Raji (cell line): ENCODE measurements around the gene GNGT2.
A peak's percentile ranks its signal among the peaks of the same experiment; 100 is the strongest.

ENCODE experiments used
- POLR2A ChIP-seq: IDR thresholded peaks from 2 replicates; pipeline ENCODE4 v1.6.1; 2011; ENCODE audit warnings: low read depth, low read length, control low read depth; ENCODE audit not compliant: insufficient read depth

The GNGT2 gene

GRCh38 chr17:49197346-49197998 is 12.9 kb downstream of the GNGT2 start:
- TF ChIP-seq POLR2A: no peak

GRCh38 chr17:49196520-49196919 is 13.9 kb downstream of the GNGT2 start:
- no peak for TF ChIP-seq POLR2A

GRCh38 chr17:49195751-49196150 is 14.6 kb downstream of the GNGT2 start:
- TF ChIP-seq POLR2A: no peak

- TF ChIP-seq POLR2A: no peak
Measured at GRCh38 chr17:49194297-49194607, 16.1 kb downstream of the GNGT2 start.

GRCh38 chr17:49193513-49194296 is 16.7 kb downstream of the GNGT2 start:
- TF ChIP-seq POLR2A: peak; percentile 64

- peak; percentile 73 for TF ChIP-seq POLR2A
Measured at GRCh38 chr17:49191917-49192741, 18.2 kb downstream of the GNGT2 start.

- TF ChIP-seq POLR2A: no peak
Measured at GRCh38 chr17:49191409-49191916, 18.9 kb downstream of the GNGT2 start.

- TF ChIP-seq POLR2A: no peak
Measured at GRCh38 chr17:49190932-49191331, 19.4 kb downstream of the GNGT2 start.

- TF ChIP-seq POLR2A: no peak
Measured at GRCh38 chr17:49187301-49187700, 23.1 kb downstream of the GNGT2 start.

GRCh38 chr17:49183801-49184200 is 26.6 kb downstream of the GNGT2 start:
- TF ChIP-seq POLR2A: no peak

- no peak for TF ChIP-seq POLR2A
Measured at GRCh38 chr17:49183341-49183740, 27.0 kb downstream of the GNGT2 start.

GRCh38 chr17:49180998-49181635 is 29.3 kb downstream of the GNGT2 start:
- TF ChIP-seq POLR2A: no peak

GRCh38 chr17:49180303-49180702 is 30.1 kb downstream of the GNGT2 start:
- TF ChIP-seq POLR2A: no peak

- no peak for TF ChIP-seq POLR2A
Measured at GRCh38 chr17:49170216-49170615, 40.2 kb downstream of the GNGT2 start.

- TF ChIP-seq POLR2A: no peak
Measured at GRCh38 chr17:49168706-49169105, 41.7 kb downstream of the GNGT2 start.
